Psoas muscle (tissue), 8 donors: ENCODE data around the gene OGT. TPM values are rescaled to one million over a fixed set of nuclear protein-coding genes. Genes with fewer than 3 reads are reported as not detected.

Source experiments
- ATAC-seq, 4 donors: fragments of 200-7000 bp; cut with Tn5 transposase; one replicate each; pipeline ENCODE4 v1.9.1; 2020; ENCODE audit warnings: moderate library complexity in 3 of 4, mild to moderate bottlenecking in 2 of 4
- DNase-seq, 2 donors: peaks; one replicate each; pipeline ENCODE4 v3.0.0-alpha.2; 2020
- H3K27ac ChIP-seq: fragments of 200-600 bp; one replicate; pipeline ENCODE4 v1.8.0; 2022
- H3K27me3 ChIP-seq, 3 donors: fragments of 200-600 bp in 1 of 3; one replicate each; pipeline versions ENCODE4 v1.6.1 to v1.8.0; 2013 to 2022; ENCODE audit warnings: low read length in 2 of 3, mild to moderate bottlenecking in 2 of 3, moderate library complexity in 1 of 3; ENCODE audit not compliant: insufficient read depth in 3 of 3
- H3K36me3 ChIP-seq, 2 donors: fragments of 200-600 bp in 1 of 2; one replicate each; pipeline versions ENCODE4 v1.6.1 to v1.8.0; 2013 to 2022; ENCODE audit warnings: low read depth in 1 of 2, mild to moderate bottlenecking in 1 of 2, moderate library complexity in 1 of 2; ENCODE audit not compliant: insufficient read depth in 1 of 2
- H3K4me1 ChIP-seq: fragments of 200-600 bp; one replicate; pipeline ENCODE4 v1.8.0; 2022
- H3K4me3 ChIP-seq: fragments of 200-600 bp; one replicate; pipeline ENCODE4 v1.8.0; 2022; ENCODE audit warnings: mild to moderate bottlenecking
- H3K9me3 ChIP-seq: fragments of 200-600 bp; one replicate; pipeline ENCODE4 v1.8.0; 2022
- WGBS, 3 donors: extraction: QIAGEN DNeasy Blood & Tissue Kit; methylation state at CpG; one replicate each; pipeline versions ENCODE4 v1.1.6 to v1.1.7; 2013; 5-methylcytosine and 5-hydroxymethylcytosine counted together
- intact Hi-C, 2 donors: fragments of 100-400 bp; cut with DNase I; formaldehyde crosslinking; loops; one replicate each; pipeline versions ENCODE4 v1.11.0 to v1.14.2; 2022
- polyA plus RNA-seq, 3 donors: library from polyadenylated mRNA; stranded (reverse); fragments of 200-250 nt; gene quantifications; one replicate each; pipeline ENCODE4 v1.2.3, GENCODE V29; 2013
- total RNA-seq, 4 donors: library from RNA; stranded (reverse); fragmentation: NEBNext Ultra II Directional in 2 of 4; extraction: Animal tissue kit (Norgen Biotek cat#: 25700) in 2 of 4; gene quantifications; one replicate each; pipeline versions ENCODE4 v1.2.1 to v1.2.4, GENCODE V29; 2021 to 2023
- TF ChIP-seq, protein P1 (sequence below): fragments of 200-600 bp; IDR thresholded peaks from one replicate; pipeline ENCODE4 v1.8.0; 2022; ENCODE audit warnings: antibody characterized with exemption
- donor health status: healthy with polysubstance abuse.
- donor health status: DM: no; HTN: no; CAD: no; lungs with moderate emphysema.
- donor health status: Bipolar disorder and iron deficiency.
- donor health status: healthy.
- donor health status: DM: yes; HTN: yes; CAD: no.
- donor health status: DM: no; HTN: no; CAD: no.
- donor health status: DM: no; HTN: no; CAD: no.
- donor health status: DM: yes; HTN: yes; CAD: no.

OGT gene
- total and polyA plus RNA-seq, 7 donors: 17.2 to 64.1 (median 45.5) TPM

DNA sequence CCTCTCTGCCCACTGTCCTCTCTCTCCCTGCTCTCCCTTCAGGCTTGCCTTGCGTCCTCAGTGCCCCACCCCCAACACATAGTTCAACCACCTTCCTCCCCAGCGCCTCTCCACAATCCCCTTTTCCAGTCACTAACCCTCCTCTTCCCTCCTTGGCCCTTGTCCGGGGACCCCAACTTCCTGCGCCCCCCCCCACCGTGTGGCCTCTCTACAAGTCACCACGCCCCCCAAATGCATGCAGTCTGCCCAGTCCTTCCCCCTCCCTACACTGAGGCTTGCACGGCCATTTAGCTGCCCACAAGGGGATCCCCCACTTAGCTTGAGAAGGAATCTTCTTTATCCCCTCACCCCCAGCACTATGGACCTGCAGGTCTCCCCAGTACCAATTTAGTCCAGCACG is 84.8 kb downstream of the OGT start:
- TF ChIP-seq, protein P1, sequence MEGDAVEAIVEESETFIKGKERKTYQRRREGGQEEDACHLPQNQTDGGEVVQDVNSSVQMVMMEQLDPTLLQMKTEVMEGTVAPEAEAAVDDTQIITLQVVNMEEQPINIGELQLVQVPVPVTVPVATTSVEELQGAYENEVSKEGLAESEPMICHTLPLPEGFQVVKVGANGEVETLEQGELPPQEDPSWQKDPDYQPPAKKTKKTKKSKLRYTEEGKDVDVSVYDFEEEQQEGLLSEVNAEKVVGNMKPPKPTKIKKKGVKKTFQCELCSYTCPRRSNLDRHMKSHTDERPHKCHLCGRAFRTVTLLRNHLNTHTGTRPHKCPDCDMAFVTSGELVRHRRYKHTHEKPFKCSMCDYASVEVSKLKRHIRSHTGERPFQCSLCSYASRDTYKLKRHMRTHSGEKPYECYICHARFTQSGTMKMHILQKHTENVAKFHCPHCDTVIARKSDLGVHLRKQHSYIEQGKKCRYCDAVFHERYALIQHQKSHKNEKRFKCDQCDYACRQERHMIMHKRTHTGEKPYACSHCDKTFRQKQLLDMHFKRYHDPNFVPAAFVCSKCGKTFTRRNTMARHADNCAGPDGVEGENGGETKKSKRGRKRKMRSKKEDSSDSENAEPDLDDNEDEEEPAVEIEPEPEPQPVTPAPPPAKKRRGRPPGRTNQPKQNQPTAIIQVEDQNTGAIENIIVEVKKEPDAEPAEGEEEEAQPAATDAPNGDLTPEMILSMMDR: no peak
- DNase-seq: no peak
- Histone ChIP-seq H3K4me1 (peaks cover 6% of the 10 kb centered on the region), H3K4me3 (no peak overlapping the region), H3K27me3 (no peaks in the 10 kb centered on the region), H3K9me3 (no peaks in the 10 kb centered on the region), H3K36me3 (peaks cover 4 to 8% of the 10 kb centered on the region in 2 donors), H3K27ac (no peak overlapping the region)
- WGBS, 3 donors: 73 to 82% (median 75%) methylated on average over 7 to 8 of the region's 8 CpGs
- ATAC-seq: no peak
- intact Hi-C loops: no loop called here

DNA sequence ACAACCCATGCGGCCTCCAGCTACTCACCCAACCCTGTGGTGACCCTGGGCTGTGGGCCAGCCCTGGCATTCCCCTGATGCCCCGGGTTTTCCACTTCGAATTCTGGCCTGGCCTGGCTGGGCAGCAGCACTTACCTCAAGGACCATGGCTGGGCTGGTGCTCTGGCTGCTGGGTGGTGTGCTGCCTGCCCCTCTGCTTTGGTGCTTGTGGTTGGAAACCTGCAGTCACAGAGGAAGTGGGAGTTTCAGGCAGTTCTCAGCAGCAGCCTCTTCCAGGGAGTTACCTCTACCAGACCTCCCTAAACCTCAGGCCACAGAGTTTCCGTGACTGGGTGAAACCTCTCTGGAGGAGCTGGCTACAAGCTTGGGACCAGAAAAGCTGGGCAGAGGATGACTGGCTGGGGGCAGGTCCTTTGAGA is 85.4 kb downstream of the OGT start, which contains the start of gene CXCR3:
Gene CXCR3, minus strand, starts transcription at position 209 of the 419 bp plus-strand sequence. Its CDS starts 62 bp downstream, at position 147.
- ATAC-seq (no peak), DNase-seq (no peak)
- TF ChIP-seq, protein P1: no peak
- Histone ChIP-seq H3K4me1 (peaks cover 12% of the 10 kb centered on the region), H3K27ac (no peak within 1 kb of the TSS), H3K9me3 (no peaks in the 10 kb centered on the region), H3K4me3 (no peak within 1 kb of the TSS), H3K27me3 (no peaks in the 10 kb centered on the region), H3K36me3 (peaks cover 4% of the 10 kb centered on the region in 2 donors)
- intact Hi-C loops: no loop called here
- 36 to 82% (median 51%) methylated on average over 1 to 4 of the region's 4 CpGs for WGBS, 3 donors

DNA sequence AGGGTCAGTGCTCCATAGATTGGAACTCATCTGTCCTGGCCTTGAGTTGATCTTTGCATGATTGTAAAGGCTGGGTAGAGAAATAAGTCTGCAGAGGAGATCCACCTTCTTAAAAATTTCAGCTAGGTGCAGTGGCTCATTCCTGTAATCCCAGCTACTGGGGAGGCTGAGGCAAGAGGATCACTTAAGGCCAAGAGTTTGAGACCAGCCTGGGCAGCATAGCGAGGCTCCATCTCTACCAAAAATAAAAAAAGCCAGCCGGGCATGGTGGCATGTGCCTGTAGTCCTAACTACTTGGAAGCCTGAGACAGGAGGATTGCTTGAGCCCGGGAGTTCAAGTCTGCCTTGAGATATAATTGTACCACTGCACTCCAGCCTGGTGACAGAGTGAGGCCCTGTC is 85.9 kb downstream of the OGT start:
- intact Hi-C loops: no loop called here
- no peaks in the 10 kb centered on the region for H3K9me3 ChIP-seq
- peaks cover 15% of the 10 kb centered on the region for H3K4me1 ChIP-seq
- DNase-seq (no peak), ATAC-seq (no peak)
- no peak overlapping the region for H3K27ac ChIP-seq
- no peaks in the 10 kb centered on the region for H3K27me3 ChIP-seq
- H3K36me3 ChIP-seq: peaks cover 0 to under 1% of the 10 kb centered on the region in 2 donors
- 68 to 84% (median 73%) methylated on average over 3 of the region's 3 CpGs for WGBS, 3 donors
- TF ChIP-seq, protein P1: no peak
- no peak overlapping the region for H3K4me3 ChIP-seq

DNA sequence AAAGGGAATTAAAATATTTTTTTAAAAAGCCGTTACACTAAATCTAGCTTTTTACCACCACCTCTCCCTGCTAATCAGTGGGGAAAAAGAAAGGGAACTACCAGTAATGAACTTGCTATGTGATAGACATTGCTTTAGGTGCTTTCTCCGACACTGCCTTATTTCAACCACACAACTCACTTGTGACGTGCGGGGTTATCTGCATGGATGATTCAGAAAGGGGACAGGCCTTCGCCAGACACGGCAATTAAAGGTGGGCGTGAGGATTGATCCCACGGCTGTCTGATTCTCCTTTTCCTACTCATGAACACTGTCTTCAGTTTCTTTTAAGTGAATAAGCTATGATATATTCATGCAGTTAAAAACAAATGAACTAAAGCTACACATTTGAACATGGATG is 86.3 kb downstream of the OGT start:
- no peaks in the 10 kb centered on the region for H3K36me3 ChIP-seq
- H3K4me1 ChIP-seq: peaks cover 15% of the 10 kb centered on the region
- no peak for DNase-seq
- no peak overlapping the region for H3K4me3 ChIP-seq
- no peaks in the 10 kb centered on the region for H3K27me3 ChIP-seq
- intact Hi-C loops: no loop called here
- 87 to 93% (median 92%) methylated on average over 8 of the region's 8 CpGs for WGBS, 3 donors
- TF ChIP-seq, protein P1: no peak
- no peaks in the 10 kb centered on the region for H3K9me3 ChIP-seq
- ATAC-seq: no peak
- no peak overlapping the region for H3K27ac ChIP-seq

DNA sequence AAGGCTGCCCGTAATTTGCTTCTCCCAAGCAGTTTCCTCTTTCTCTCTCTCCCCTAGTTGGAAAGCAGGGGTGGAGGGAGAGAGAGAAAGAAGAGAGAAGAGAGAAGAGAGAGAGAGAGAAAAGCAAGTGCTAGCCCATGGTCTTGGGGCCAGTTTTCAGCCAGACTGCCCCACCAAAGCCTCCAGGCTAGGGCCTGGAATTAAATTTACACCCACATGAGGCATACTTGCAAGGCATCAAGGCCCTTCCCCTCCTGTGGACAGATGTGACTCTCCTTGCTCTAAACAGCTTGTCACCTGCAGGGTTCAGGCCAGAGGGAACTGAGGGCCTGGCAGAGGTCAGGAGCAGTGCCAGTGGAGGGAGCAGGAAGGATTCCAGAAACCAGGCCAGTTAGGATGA is 87.1 kb downstream of the OGT start:
- DNase-seq (no peak), ATAC-seq (no peak)
- TF ChIP-seq, protein P1: no peak
- Histone ChIP-seq H3K4me3 (no peak overlapping the region), H3K9me3 (no peaks in the 10 kb centered on the region), H3K4me1 (peaks cover 15% of the 10 kb centered on the region), H3K36me3 (no peaks in the 10 kb centered on the region), H3K27ac (no peak overlapping the region), H3K27me3 (no peaks in the 10 kb centered on the region)
- intact Hi-C loops: no loop called here
- 70 to 100% (median 92%) methylated on average over 1 of the region's 1 CpG for WGBS, 3 donors
